Measurements from ENCODE around the gene NTM.

GRCh38 chr11:132257871-132258270 is 887.5 kb downstream of the NTM start:
- TF ChIP-seq CTCF (conservative IDR thresholded peaks at IDR 0.05; ENCODE audit: low read length), result no peak
- no peak for TF ChIP-seq EZH2phosphoT487 (IDR thresholded peaks at IDR 0.05; ENCODE audit: borderline replicate concordance)

Data from Loucy (cell line).